Naive B cell (primary cell): ENCODE measurements around the gene IPO13. TPM values are rescaled to one million over a fixed set of nuclear protein-coding genes. Genes with fewer than 3 reads are reported as not detected.

Experiments
- ATAC-seq, 2 donors: fragments of 150-1000 bp; cut with Tn5 transposase; 2 replicates each; pipeline ENCODE4 v1.10.0; 2021; ENCODE audit warnings: low read depth in 2 of 2, mild to moderate bottlenecking in 2 of 2, moderate library complexity in 2 of 2
- DNase-seq: peaks from one replicate; pipeline ENCODE4 v3.0.0; 2022
- H3K27ac Mint-ChIP-seq, 6 donors: one replicate each; pipeline ENCODE4 v1.8.0; 2020 to 2022; ENCODE audit warnings: mild to moderate bottlenecking in 6 of 6, mixed read lengths in 6 of 6, moderate library complexity in 5 of 6, inconsistent platforms in 2 of 6
- H3K27me3 Mint-ChIP-seq, 3 donors: one replicate each; pipeline ENCODE4 v1.8.0; 2021 to 2022; ENCODE audit warnings: mixed read lengths in 3 of 3, mild to moderate bottlenecking in 1 of 3
- H3K36me3 Mint-ChIP-seq, 2 donors: one replicate each; pipeline ENCODE4 v1.8.0; 2020 to 2022; ENCODE audit warnings: mixed read lengths in 2 of 2, inconsistent platforms in 1 of 2, mild to moderate bottlenecking in 1 of 2
- H3K4me1 Mint-ChIP-seq, 3 donors: one replicate each; pipeline ENCODE4 v1.8.0; 2020 to 2022; ENCODE audit warnings: mixed read lengths in 3 of 3, inconsistent platforms in 1 of 3, mild to moderate bottlenecking in 1 of 3, moderate library complexity in 1 of 3
- H3K4me3 Mint-ChIP-seq, 8 donors: one replicate each; pipeline ENCODE4 v1.8.0; 2020 to 2022; ENCODE audit warnings: mild to moderate bottlenecking in 8 of 8, mixed read lengths in 8 of 8, moderate library complexity in 8 of 8, inconsistent platforms in 2 of 8
- H3K9me3 Mint-ChIP-seq, 7 donors: one replicate each; pipeline ENCODE4 v1.8.0; 2020 to 2022; ENCODE audit warnings: mixed read lengths in 7 of 7, mild to moderate bottlenecking in 5 of 7, inconsistent platforms in 2 of 7, moderate library complexity in 1 of 7
- polyA plus RNA-seq, 6 donors: library from polyadenylated mRNA; unstranded; fragments of 300-500 nt; fragmentation: Illumina TruSeq; gene quantifications; one replicate each; pipeline ENCODE4 v1.2.3, GENCODE V29; 2021; ENCODE audit warnings: low read depth in 6 of 6

Gene IPO13
- polyA plus RNA-seq, 6 donors from 2014 or later: 7.8 to 31.9 (median 10.2) TPM

DNA sequence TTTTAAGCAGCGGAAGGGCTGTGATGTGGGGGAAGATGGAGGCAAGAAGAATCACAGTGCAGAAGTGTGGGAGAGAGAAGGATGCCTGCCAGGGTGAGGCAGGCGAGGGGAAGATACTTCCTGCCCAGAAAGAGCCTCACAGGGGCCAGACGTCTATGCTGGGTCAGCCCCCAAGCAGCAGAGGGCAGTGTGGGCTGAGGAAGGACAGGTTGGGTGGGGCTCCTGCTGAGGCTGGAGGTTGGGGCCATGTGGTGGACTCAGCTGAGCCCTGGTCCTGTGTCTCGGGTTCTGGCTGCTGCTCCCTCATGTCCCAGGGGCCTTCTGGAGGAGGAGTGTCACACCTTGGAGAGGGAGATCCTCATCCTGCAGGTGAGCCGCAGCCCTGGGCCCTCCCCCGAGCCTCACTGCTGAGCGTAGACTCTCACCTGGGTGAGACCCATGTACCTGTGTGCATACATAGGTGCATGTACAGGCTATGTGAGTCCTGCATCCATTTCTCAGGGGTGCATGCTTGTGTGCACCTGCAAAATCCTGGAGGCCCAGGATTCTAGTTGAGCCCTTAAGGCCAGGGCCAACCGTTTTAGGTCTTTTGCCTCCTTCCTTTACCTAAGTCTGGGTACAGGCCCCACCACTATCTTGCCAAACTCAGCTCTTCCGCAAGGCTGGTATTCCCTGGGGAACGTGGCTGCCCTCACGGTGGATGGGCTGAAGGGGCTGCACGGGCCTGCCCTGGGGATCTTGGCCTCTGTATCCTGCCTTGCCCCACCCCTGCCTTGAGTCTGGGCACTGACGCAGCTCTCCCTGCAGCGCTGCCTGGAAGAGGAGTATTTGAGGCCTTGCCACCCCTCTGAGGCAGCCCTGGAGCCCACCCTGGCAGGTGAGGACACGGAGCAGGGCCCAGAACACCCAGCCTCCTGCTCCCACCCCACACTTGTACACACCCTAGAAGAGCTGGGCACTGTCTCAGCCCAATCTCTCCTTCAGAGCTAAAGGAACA is 48.3 kb downstream of the IPO13 start:
- Mint-ChIP-seq H3K4me1 (peaks cover 28 to 38% (median 36%) of the 10 kb centered on the region in 3 donors), H3K9me3 (no peaks in the 10 kb centered on the region), H3K36me3 (no peaks in the 10 kb centered on the region), H3K27ac (peak overlapping the region in 1 of 6 donors; percentile 74), H3K4me3 (peak overlapping the region in 1 of 8 donors; percentile 44), H3K27me3 (no peaks in the 10 kb centered on the region)
- DNase-seq (no peak), ATAC-seq (no peak)

DNA sequence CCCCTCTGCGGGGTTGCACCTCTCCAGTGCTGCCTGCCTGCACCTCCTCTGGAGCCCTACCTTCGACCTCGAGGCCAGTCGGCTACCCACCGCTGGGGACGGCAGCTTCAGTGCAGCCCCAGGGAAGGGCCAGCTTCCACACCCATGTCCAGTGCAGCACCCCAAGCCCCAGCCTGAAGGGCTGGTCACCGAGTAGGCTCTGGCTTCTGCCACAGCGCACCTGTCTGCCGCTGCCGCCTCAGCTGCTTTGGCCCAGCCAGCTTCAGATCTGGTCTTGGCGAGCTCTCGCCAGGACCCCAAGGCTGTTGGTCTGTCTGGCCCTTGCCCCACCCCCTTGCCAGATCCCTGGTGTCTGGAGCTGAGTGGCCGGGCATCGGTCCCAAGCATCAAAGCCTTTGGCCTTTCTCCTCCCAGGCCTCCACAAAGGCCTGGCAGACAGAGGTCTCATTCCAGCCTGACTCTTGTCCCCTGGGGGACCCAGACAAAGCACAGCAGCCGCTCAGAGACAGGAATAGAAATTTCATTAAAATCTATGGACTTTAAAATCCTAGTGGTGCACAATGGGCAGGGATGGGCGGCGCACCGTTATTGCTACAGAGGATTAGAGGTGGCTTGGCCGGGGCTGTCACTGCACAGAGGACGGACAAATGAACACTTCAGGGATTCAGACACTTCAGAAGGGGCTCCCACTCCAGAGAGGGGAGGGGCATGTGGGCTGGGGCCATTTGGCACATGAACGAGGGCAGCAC is 49.4 kb downstream of the IPO13 start:
- Mint-ChIP-seq H3K9me3 (no peaks in the 10 kb centered on the region), H3K27me3 (peaks cover 0 to 3% (median 0%) of the 10 kb centered on the region in 3 donors), H3K4me1 (peaks cover 28 to 33% (median 32%) of the 10 kb centered on the region in 3 donors), H3K4me3 (peak overlapping the region in 1 of 8 donors; percentile 63), H3K36me3 (no peaks in the 10 kb centered on the region), H3K27ac (peak overlapping the region in 1 of 6 donors; percentile 8)
- no peak for ATAC-seq
- no peak for DNase-seq

GRCh38 chr1:43996733-43997115 is 50.0 kb downstream of the IPO13 start:
- Mint-ChIP-seq H3K4me3 (no peak overlapping the region), H3K9me3 (no peaks in the 10 kb centered on the region), H3K4me1 (peaks cover 27 to 28% (median 28%) of the 10 kb centered on the region in 3 donors), H3K27ac (peak overlapping the region in 1 of 6 donors; percentile 8), H3K27me3 (peaks cover 0 to 6% (median 0%) of the 10 kb centered on the region in 3 donors), H3K36me3 (no peaks in the 10 kb centered on the region)
- ATAC-seq (no peak), DNase-seq (no peak)

- H3K4me3 Mint-ChIP-seq: peak overlapping the region in 1 of 8 donors; percentile 9
Observed at GRCh38 chr1:43997295-43997999, 50.7 kb downstream of the IPO13 start.

GRCh38 chr1:43998000-43998378 is 51.2 kb downstream of the IPO13 start:
- no peaks in the 10 kb centered on the region for H3K36me3 Mint-ChIP-seq
- no peak overlapping the region for H3K4me3 Mint-ChIP-seq
- peaks cover 0 to 14% (median 0%) of the 10 kb centered on the region in 3 donors for H3K27me3 Mint-ChIP-seq
- H3K9me3 Mint-ChIP-seq: no peaks in the 10 kb centered on the region
- DNase-seq: no peak
- no peak for ATAC-seq
- no peak overlapping the region for H3K27ac Mint-ChIP-seq
- peaks cover 14 to 18% (median 18%) of the 10 kb centered on the region in 3 donors for H3K4me1 Mint-ChIP-seq

More at GRCh38 chr1:43997295-43997999, 50.7 kb downstream of the IPO13 start:
- DNase-seq (no peak), ATAC-seq (no peak)
- Mint-ChIP-seq H3K9me3 (no peaks in the 10 kb centered on the region), H3K27ac (no peak overlapping the region), H3K4me1 (peaks cover 20 to 23% (median 23%) of the 10 kb centered on the region in 3 donors), H3K27me3 (peaks cover 0 to 13% (median 0%) of the 10 kb centered on the region in 3 donors), H3K36me3 (no peaks in the 10 kb centered on the region)

DNA sequence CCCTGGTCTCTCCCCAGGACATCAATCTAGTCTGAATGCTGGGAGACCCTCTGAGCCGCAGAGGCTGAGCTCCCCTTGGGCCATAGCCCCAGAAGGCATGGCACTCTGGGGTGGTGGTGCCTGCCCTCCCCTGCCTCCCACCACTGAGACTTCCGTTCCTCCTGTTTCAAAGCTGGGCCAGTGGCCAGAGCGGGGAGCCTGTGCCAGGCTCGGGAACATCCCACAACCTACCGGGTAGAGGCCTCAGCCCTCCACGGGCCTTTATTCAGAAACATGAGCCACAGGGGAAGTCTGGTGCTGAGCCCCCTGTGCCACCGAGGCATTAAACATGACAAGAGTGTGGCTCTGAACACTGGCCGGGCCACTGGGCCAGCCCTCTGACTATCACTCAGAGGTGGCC is 52.7 kb downstream of the IPO13 start:
- Mint-ChIP-seq H3K9me3 (no peaks in the 10 kb centered on the region), H3K4me3 (no peak overlapping the region), H3K4me1 (peaks cover 0 to 10% (median 4%) of the 10 kb centered on the region in 3 donors), H3K27ac (no peak overlapping the region), H3K36me3 (no peaks in the 10 kb centered on the region), H3K27me3 (peaks cover 0 to 14% (median 0%) of the 10 kb centered on the region in 3 donors)
- ATAC-seq: no peak
- DNase-seq: no peak

- no peak overlapping the region for H3K27ac Mint-ChIP-seq
- H3K36me3 Mint-ChIP-seq: no peaks in the 10 kb centered on the region
- peak overlapping the region in 1 of 8 donors; percentile 42 for H3K4me3 Mint-ChIP-seq
- H3K27me3 Mint-ChIP-seq: peaks cover 0 to 14% (median 0%) of the 10 kb centered on the region in 3 donors
- ATAC-seq (no peak), DNase-seq (no peak)
- no peaks in the 10 kb centered on the region for H3K9me3 Mint-ChIP-seq
- H3K4me1 Mint-ChIP-seq: peaks cover 0 to 5% (median 0%) of the 10 kb centered on the region in 3 donors
Observed at GRCh38 chr1:44000122-44000665, 53.4 kb downstream of the IPO13 start.

- Mint-ChIP-seq H3K27me3 (peaks cover 0 to 14% (median 0%) of the 10 kb centered on the region in 3 donors), H3K4me3 (no peak overlapping the region), H3K9me3 (no peaks in the 10 kb centered on the region), H3K27ac (no peak overlapping the region), H3K36me3 (no peaks in the 10 kb centered on the region), H3K4me1 (peaks cover 0 to 5% (median 0%) of the 10 kb centered on the region in 3 donors)
- DNase-seq (no peak), ATAC-seq (no peak)
Observed at GRCh38 chr1:44002165-44002564, 55.4 kb downstream of the IPO13 start.

DNA sequence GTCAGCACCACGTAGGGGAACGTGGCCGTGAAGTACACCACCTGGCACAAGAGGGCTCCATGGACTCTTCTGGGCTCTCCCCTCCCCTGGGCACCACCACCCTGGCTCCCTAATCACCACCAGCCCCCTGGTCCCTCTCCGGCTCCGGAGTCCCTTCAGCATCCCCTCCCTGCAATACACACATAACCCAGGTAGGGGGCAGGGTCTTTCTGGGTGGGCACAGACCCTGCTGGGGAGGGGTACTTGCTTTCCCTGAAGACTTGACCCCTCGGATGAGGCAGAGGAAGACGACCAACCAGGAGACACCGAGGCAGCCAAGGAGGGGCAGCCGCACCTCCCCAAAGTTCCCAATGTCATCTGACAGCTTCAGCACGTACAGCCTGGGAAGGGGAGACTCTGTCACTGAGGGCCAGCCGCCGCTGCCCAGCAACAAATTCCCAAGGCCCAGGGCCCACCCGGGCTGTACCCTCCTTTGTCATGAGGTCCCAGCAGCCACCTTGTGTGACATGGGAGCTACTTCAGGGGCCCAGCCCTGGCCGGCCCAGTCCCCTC is 55.9 kb downstream of the IPO13 start:
- DNase-seq: no peak
- H3K36me3 Mint-ChIP-seq: no peaks in the 10 kb centered on the region
- H3K9me3 Mint-ChIP-seq: no peaks in the 10 kb centered on the region
- H3K27ac Mint-ChIP-seq: no peak overlapping the region
- no peak overlapping the region for H3K4me3 Mint-ChIP-seq
- peaks cover 0 to 5% (median 0%) of the 10 kb centered on the region in 3 donors for H3K4me1 Mint-ChIP-seq
- peaks cover 0 to 14% (median 0%) of the 10 kb centered on the region in 3 donors for H3K27me3 Mint-ChIP-seq
- ATAC-seq: no peak

GRCh38 chr1:44008259-44008658 is 61.5 kb downstream of the IPO13 start:
- ATAC-seq: no peak
- no peak for DNase-seq
- Mint-ChIP-seq H3K9me3 (no peaks in the 10 kb centered on the region), H3K4me3 (peak overlapping the region in 1 of 8 donors; percentile 64), H3K4me1 (no peaks in the 10 kb centered on the region), H3K27ac (no peak overlapping the region), H3K27me3 (no peaks in the 10 kb centered on the region), H3K36me3 (no peaks in the 10 kb centered on the region)

GRCh38 chr1:44010935-44011471 is 64.3 kb downstream of the IPO13 start:
- Mint-ChIP-seq H3K36me3 (no peaks in the 10 kb centered on the region), H3K27me3 (peaks cover 0 to 13% (median 11%) of the 10 kb centered on the region in 3 donors), H3K27ac (no peak overlapping the region), H3K9me3 (no peaks in the 10 kb centered on the region), H3K4me3 (no peak overlapping the region), H3K4me1 (no peaks in the 10 kb centered on the region)
- ATAC-seq (no peak), DNase-seq (no peak)

GRCh38 chr1:44012404-44012803 is 65.7 kb downstream of the IPO13 start:
- H3K27me3 Mint-ChIP-seq: peaks cover 0 to 13% (median 11%) of the 10 kb centered on the region in 3 donors
- H3K4me3 Mint-ChIP-seq: peak overlapping the region in 1 of 8 donors; percentile 13
- DNase-seq (no peak), ATAC-seq (no peak)
- H3K27ac Mint-ChIP-seq: peak overlapping the region in 1 of 6 donors; percentile 89
- H3K36me3 Mint-ChIP-seq: no peaks in the 10 kb centered on the region
- H3K9me3 Mint-ChIP-seq: no peaks in the 10 kb centered on the region
- no peaks in the 10 kb centered on the region for H3K4me1 Mint-ChIP-seq
